CD4-positive, alpha-beta T cell treated with Interleukin-21 for 1 hour (primary cell): Measurements from ENCODE around the gene PEAK3.
A peak's percentile ranks its signal among the peaks of the same experiment; 100 is the strongest.

Experiments
- DNase-seq: peaks from one replicate; pipeline ENCODE4 v3.0.0-alpha.2; 2020

PEAK3 gene

GRCh38 chr19:2269244-2270156 is 12.5 kb downstream of the PEAK3 start:
- peak; percentile 99 for DNase-seq

GRCh38 chr19:2268861-2269243 is 13.1 kb downstream of the PEAK3 start:
- DNase-seq: no peak

- DNase-seq: no peak
Measured at GRCh38 chr19:2268480-2268830, 13.5 kb downstream of the PEAK3 start.

GRCh38 chr19:2266183-2266993 is 15.6 kb downstream of the PEAK3 start:
- no peak for DNase-seq

- DNase-seq: peak; percentile 71
Measured at GRCh38 chr19:2261438-2262172, 20.4 kb downstream of the PEAK3 start.

GRCh38 chr19:2260341-2260805 is 21.6 kb downstream of the PEAK3 start:
- peak; percentile 53 for DNase-seq

DNA sequence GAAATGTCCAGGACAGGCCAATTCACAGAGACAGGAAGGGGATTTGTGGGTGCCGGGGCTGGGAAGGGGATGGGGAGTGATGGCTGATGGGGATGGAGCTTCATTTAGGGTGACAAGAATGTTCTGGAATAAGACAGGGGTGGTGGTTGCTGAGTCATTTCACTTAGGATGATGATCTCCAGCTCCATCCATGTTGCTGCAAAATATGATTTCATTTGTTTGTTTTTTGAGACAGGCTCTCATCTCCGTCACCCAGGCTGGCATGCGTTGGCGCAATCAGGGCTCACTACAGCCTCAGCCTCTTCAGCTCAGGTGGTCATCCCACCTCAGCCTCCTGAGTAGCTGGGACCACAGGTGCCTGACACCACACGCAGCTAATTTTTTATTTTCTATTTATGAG is 22.6 kb downstream of the PEAK3 start:
- no peak for DNase-seq

DNA sequence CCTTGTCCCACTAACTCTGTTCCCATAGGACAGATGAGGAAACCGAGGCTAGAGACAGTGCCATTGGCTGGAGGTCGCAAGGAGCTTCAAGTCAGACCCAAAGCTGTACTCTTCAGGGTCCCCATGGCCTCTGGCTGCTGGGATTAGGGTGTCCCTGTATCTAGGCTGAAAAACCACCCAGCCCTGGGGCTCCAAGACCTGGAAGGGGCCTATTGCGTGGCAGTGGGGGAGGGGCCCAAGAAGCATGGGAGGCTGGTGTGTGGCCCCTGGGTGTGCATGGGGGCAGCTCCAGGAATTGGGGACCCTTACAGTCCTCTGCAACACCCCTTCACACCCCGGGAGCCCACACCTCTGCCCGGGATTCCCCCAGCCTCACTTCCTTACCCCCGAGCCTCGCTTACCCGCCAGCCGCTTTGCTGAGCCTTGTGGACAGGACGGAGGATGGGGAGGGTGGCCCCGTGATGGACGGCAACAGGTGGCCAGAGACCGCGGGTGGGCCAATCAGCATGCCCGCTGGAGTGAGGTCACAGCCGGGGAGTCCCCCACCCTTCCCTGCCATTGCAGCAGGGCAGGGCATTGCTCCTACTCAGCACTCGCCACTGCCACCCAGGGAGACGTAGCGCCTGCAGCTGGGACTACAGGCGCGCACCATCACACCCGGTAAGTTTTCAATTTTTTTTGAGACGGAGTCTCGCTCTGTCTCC is 25.8 kb downstream of the PEAK3 start, which contains the start of gene JSRP1:
Gene JSRP1, minus strand, starts transcription at position 436 of the 704 bp plus-strand sequence. CDS start 1,103 bp downstream, outside the sequence.
- DNase-seq: no peak

GRCh38 chr19:2255112-2255845 is 26.7 kb downstream of the PEAK3 start:
- no peak for DNase-seq

GRCh38 chr19:2254064-2254872 is 27.7 kb downstream of the PEAK3 start:
- DNase-seq: no peak

GRCh38 chr19:2253106-2254063 is 28.6 kb downstream of the PEAK3 start:
- peak; percentile 61 for DNase-seq

- DNase-seq: no peak
Measured at GRCh38 chr19:2252797-2253105, 29.2 kb downstream of the PEAK3 start.

DNA sequence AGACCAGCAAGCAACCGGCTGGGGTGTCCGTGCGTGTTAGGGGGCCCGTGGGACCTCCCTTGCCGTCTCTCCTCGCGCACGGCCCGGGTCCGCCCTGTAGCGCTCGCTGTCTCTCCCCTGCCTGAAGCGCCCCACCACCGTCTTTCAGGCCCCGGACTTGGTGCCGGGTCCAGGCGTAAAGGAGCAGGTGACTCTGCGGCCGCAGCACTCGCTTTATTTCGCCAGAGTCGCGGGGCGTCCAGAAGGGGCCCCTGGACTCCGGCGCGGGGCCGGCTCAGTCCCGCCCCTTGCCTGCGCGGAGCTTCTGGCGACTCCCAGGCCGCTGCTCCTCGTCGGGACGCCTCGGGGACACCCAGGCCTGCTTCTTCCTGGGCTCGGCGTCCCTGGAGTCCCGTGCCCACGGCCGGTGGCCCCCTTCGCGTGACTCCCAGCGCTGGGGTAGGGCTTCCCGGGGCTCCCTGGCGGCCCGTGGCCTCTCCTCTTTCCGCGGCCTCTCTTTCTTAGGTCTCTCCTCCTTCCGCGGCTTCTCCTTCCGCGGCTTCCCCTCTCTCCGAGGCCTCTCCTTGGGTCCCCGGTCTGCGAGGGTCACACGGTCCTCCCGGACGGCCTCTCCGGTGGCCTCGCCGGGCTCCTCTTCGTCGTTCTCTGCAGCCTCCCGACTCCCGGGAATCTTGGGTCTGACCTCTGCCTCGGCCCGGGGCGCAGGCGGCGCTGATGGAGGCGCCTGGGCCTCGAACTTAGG is 29.7 kb downstream of the PEAK3 start:
- DNase-seq: no peak

DNA sequence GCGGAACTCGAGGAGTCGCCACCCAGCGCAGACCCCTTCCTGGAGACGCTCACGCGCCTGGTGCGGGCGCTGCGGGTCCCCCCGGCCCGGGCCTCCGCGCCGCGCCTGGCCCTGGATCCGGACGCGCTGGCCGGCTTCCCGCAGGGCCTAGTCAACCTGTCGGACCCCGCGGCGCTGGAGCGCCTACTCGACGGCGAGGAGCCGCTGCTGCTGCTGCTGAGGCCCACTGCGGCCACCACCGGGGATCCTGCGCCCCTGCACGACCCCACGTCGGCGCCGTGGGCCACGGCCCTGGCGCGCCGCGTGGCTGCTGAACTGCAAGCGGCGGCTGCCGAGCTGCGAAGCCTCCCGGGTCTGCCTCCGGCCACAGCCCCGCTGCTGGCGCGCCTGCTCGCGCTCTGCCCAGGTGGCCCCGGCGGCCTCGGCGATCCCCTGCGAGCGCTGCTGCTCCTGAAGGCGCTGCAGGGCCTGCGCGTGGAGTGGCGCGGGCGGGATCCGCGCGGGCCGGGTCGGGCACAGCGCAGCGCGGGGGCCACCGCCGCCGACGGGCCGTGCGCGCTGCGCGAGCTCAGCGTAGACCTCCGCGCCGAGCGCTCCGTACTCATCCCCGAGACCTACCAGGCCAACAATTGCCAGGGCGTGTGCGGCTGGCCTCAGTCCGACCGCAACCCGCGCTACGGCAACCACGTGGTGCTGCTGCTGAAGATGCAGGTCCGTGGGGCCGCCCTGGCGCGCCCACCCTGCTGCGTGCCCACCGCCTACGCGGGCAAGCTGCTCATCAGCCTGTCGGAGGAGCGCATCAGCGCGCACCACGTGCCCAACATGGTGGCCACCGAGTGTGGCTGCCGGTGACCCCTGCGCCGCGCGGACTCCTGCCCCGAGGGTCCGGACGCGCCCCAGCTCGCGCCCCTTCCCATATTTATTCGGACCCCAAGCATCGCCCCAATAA is 30.6 kb downstream of the PEAK3 start:
- no peak for DNase-seq

DNA sequence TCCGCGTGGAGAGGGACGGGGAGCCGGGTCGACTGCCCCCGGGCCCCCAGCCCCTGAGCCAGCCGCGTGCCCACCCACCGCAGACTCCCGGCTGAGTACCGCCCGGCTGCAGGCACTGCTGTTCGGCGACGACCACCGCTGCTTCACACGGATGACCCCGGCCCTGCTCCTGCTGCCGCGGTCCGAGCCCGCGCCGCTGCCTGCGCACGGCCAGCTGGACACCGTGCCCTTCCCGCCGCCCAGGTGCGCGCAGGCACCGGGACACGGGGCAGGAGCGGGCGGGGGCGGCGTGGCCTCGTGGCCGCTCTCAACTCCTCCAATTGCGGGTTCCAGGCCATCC is 31.2 kb downstream of the PEAK3 start:
- no peak for DNase-seq

DNA sequence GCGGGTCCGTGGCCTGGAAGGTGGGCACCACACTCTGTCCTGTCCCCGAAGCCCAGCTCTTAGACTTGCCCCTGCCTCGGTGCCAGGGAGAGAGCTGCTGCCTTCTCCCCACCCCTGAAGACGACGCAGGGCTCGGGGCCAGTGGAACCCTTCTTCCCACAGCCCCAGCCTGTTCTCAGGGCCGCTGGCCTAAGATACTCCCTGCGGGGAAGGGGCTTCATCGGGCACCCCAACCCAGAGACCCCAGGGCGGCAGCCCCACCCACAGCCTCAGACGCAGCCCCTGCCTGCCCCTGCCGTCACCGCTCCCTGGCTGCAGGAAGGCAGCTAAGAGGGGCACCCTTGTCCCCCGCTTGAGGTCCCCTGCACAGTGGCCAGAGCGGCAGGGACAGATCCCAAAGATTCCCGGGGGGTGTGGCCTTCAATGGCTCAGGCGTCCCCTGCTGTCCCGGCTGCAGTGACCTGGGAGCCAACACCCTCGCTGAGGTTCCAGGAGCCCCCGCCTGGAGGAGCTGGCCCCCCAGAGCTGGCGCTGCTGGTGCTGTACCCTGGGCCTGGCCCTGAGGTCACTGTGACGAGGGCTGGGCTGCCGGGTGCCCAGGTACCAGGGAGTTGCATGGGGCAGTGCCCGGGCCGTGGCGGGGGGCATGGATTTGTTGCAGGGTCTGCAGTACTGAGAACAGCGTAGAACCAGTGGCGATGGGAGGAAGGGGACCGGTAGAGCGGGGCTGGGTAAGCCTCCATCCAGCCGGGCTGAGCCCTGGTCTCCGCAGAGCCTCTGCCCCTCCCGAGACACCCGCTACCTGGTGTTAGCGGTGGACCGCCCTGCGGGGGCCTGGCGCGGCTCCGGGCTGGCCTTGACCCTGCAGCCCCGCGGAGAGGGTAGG is 31.9 kb downstream of the PEAK3 start:
- no peak for DNase-seq
